Activated CD8-positive, alpha-beta memory T cell treated with anti-CD3 and anti-CD28 coated beads for 48 hours (primary cell): Measurements from ENCODE around the gene S100A7A.
"Not testable (repeated sequence)": the region's sequence is repeated elsewhere in the genome, so short reads cannot be mapped to it uniquely, and the experiment has no call there.

ENCODE experiments used
- DNase-seq, 3 experiments: peaks; one replicate each; pipeline ENCODE4 v3.0.0-alpha.2; 2020; ENCODE audit warnings: low read depth in 2 of 3, low spot score in 2 of 3

S100A7A gene

DNA sequence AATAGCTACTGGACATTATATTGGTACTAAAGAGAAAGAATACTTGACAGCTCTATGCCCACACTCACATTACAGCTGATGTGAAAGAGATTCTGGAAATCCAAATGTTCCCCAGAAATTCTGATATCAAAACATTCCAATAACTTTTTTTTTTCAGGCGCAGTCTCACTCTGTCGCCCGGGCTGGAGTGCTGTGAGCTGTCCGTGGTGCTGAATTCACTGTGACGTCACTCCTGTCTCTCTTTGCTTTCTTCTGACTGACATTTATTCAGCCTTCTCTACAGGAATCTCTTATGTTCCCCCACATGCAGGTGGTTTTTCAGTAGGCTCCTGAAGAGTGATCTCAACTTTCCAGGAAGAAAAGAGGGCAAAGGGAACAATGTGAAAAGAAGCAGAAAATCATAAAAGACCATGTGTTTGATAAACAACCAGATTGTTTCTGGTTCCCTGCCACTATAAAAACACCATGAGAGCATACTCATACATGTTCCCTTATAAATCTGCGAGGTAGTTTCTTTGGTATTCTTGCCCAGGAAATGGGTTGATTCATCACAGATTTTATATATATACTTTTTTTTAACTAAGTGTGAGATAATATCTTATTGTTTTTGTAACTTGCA lies 6.2 kb downstream of the S100A7A start:
- peak in 2 of 3 experiments; percentile 41 to 52 for DNase-seq

DNA sequence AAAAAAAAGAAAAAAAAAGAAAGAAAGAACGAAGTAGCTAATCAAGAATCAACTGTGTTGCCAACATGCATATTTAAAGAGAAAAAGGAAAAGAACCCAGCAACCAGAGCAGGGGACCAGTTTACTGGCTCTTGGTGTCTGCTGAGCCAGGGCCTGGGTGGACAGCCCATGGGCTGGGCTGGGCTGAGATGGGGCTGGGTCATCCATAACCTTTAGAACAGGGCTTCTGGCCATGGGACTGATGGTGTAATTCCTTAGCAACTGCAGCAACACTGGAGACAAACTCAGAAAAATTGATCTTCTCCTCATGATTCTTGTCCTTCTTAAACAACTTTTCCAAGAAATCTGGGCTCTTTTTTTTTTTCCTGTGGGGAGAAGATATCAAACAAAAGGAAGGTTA lies 10.5 kb downstream of the S100A7A start:
- DNase-seq = no peak

DNA sequence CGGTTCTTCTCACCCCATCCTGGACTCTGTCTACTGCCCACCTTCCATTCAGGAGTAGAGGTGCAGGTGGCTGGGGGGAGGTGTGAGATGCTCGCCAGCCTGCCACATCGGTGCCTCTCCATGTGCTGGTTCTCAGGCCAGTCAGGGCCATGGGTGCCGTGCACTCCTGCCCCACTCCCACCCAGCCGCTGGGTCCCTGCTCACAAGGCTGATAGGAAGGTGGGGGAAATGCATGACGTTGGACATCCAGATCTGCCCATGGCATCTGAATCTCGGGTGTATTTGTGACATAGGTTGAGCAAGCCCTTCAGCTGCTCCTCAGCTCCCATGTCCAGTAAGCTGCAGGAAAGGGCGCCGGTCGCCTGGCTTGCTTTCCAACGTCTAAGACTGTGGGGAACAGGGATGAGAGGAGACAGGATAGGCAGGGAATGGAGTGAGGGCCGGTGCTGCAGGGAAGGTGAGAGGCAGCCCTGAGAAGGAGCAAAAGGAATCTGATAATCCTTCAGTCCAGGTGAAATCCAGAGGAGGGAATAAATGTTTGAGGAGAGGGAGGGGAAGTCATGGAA lies 11.8 kb downstream of the S100A7A start:
- DNase-seq = no peak

DNA sequence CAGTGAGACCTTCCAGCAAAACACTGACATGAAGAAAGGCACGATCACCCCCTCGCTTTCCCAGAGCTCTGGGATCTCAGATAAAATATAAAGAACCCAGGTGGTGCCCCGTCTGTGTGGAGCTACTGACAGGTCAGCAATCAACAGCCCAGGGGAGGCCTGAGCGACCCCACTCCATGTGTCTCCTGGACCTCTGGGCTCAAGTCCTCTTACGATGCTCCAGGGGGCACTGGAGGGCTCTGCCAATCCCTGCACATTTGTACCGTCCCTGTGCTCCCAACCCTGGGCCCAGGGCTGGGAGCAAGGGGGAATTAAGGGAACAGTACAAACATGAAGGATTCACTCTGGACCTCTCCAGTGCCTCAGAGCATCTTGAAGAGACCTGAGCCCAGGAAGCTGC lies 12.5 kb downstream of the S100A7A start:
- DNase-seq = no peak

DNA sequence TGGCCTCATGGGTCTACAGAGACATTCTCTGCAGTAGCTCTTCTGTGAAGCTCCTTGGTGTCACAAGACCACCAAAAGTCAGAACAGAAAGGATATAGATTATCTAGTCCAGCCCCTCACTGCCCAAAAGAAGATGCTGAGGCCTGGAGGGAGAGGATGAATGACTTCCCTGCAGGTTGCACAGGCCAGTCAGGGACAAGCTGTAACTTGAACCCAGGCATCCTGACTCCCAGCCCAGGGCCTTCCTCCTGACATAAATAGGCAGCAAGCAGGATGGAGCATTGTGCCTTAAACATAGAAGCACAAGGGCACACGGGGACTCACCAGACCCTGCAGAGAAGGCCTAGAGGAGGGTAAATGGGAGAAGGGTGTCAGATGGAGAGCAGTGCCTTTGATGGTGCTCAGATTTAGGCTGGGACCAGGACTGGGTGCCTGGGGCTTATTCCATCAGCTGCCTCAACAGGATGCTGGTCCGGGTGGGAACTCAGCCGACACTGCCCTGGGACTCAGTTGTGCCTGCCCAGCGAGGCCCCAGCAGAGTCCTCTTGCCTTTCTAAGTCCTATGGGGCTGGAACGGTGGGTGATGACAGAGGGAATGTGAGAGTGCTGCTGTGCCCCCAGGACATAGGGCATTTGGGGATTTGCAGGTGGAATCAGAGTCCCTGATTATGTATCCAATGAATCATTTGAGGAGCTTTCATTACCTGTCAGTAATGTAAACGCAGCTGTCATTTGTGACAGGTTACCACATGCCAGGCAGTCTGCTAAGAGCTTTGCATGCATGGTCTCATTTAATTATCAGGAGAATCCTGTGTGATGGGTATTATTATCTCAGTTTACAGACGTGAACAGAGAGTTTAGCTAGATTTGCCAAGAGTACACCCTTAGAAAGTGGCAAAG lies 13.2 kb downstream of the S100A7A start:
- no peak for DNase-seq

DNA sequence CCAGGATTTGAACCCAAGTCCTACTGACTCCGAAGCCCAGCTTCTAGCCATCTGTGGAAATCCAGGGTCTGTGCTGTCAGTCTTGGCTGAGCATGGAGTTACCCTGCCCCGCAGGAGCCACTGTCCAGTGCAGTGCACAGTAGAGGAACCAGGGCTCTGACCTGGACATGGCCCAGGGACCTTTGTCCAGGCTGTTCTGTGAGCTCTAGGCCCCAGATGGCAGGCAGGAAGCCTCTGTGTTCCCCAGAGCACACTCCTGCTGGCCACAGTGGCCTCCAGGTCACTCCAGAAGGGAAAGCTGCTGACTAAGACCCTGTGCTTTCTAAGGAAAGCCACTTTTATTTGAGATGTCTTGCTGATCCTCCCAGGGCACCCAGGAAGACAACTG lies 13.8 kb downstream of the S100A7A start:
- DNase-seq = no peak

DNA sequence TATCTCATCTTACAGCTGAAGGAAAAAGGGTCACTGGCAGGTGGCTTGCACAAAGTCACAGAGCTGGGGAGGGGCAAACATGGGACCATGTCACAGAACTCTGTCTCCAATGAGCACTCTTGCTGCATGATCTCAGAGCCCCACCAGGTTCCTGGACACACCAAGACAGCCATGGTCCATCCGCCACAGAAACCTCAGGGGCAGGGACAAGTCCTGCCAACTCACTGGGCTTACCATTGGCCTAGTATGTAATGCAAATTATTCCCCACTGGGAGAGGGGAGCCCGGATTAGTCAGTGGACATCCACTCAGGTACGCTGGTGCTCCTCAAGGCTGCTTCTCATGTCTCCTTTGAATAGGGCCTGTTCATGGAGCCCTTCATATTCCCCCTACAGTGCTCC lies 14.2 kb downstream of the S100A7A start:
- DNase-seq = no peak

DNA sequence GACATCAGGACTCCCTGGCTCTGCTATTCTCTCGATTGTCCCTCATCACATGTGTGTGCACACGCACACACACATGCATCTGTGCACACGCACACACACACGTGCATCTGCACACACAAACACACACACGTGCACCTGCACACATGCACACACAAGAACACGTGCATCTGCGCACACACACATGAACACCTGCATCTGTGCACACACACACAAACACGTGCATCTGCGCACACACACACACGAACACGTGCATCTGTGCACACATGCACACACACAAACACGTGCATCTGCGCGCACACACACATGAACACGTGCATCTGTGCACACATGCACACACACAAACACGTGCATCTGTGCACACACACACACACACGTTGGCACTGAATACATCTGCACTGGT lies 14.7 kb downstream of the S100A7A start:
- DNase-seq = no peak

DNA sequence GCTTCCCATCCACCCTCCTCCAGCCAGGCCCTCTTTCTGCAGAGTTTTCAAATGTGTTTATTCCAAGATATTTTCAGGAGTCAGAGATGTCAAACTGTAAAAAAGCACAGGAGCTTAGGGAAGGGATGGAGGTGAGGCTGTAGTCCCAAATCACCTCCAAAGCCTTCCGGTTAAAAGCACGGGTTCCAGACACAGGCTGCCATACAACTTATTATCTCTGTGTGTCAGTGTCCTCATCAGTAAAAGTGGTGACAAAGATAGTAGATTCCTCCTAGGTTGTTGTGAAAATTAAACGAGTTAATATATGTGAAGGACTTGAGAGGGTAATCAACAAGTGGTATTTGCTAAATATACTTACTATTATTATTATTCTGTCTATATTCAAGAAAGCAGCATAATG lies 15.1 kb downstream of the S100A7A start:
- DNase-seq = no peak

DNA sequence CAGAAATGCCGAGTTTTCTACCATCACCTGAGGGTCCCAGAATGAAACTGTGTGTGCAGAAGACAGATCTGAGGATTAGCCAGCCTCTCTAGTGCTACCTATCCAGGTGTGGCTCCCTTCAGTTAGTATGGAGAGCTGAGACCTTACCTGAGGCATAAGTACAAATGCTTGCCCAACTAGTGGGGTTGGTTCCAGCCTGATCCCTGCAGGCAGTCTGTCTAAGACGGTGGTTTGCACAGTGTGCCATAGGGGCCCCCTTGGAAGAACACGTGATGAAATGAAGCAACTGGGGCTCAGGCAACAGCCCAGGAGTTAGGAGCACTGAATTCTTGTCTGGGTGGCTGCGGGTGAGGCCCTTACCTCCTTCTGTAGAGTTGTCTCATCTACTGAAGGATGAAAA lies 15.6 kb downstream of the S100A7A start:
- DNase-seq = no peak

DNA sequence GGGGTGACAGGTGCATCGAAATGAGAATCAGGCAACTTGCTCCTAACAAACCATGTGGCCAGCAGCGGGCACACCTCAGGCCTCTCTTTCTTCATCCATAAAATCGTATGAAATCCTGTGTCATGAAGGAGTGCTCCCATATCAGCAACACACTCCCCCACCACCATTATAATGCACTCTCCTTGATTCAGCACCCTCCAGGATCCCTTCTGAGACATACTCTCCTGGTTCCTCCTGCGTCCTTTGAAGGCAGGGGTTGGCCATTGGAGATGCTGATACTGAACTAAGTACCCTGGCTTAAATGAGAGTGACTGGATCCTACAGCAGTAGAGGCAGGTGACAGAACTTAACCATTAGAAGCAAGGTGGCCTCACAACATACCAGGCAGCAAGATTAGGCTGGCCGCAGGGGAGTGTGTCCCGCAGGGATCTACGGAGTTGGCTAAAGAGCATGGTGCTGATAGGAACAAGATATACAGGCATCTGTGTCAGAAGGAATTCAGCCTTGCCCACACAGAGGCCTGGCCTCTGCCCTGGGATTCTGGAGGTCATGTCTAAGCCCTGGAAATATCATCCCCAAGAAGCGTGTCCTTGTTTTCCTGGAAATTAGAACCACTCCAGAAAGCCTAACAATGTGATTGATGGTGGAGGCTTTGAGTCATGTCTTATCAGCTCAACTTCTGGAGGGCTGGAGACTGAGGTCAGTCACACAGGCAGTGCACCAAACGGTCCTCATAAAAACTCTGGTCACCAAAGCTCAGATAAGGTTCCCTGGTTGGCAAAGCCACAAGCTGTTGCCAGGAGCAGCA lies 16.8 kb downstream of the S100A7A start:
- no peak for DNase-seq

DNA sequence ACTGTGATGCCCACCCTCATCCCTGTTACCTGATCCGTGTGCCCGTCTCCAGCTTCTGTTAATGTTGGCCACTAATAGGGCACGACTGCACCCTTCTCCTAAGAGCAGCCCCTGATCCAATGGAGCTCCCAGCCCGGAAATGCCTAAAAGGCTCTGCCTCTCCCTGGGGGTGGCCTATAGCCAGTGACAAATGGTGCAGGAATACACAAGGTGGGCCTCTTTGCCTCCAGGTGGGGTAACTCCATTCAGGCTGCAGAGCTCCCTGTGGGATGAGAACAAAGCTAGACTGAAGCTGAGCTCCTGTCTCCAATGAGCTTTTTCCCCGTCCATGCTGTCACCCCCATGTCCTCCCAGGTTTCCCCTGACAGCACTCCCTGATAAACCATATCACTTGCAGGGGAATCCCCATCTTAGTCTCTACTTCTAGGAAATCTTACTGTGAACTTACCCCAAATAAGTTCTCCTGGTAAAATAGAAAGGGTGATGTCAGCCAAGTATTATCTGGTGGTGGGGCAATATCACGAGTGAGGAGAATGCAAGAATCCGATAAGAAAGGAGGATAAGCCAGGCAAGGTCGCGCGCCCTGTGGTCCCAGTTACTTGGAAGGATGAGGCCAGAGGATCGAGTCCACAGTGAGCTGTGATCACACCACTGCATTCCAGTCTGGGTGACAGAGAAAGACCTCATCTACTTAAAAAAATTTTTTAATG lies 18.6 kb downstream of the S100A7A start:
- no peak for DNase-seq

DNA sequence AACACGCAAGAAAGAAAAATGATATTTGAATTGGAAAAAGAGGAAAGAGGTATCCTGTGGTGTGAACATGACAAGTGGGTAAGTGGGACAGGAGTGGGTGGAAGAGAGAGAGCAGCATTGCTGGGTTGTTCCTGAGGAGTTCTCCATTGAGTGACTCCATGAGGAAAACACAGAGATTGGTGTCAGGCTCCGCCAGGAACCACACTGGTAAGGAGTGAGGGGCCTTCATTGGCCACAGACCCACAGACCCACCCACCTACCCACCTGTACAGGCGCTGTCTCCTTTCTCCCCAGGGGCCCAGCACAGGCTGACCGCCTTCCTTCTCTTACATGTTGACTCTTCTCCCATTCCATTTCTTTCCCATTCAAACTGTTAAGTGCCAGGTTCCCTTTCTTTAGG lies 20.9 kb downstream of the S100A7A start:
- DNase-seq = no peak

DNA sequence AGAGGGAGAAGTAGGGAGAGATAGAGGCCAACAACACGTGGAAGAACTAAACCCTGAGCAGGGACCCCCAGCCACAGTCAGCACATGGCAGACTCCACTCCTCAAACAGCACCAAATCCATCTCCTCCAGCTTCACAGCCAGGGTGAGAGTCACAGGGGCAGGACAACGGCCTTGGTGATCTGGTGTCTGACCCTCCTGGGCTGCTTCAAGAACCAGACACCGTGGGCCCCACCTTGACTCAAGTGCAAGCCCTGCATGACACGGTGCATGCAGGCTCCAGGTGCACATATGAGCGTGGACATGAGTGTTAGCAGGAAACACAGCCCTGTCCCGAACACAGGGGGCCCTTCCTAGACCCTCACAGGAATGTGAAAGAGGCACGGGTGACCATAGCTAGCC lies 22.3 kb downstream of the S100A7A start:
- no peak for DNase-seq

DNA sequence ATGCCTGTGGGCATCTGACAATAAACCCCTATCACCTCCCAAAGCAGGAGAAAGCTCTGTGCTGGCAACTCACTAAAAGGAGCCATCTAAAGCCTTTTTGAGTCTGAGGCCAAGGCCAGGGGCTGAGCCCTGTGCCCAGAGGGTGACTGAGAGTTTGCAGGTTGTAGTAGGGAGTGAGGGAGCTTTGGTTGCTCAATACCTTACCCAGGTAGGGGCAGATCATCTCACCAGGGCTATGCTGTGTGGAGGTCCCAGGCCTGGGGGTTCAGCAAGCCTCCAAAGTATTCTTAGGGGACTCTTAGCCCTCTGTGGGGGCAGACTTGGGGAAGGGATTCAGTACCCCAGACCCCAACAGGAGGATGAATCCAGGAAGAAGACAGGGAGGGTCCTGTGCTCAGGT lies 23.0 kb downstream of the S100A7A start:
- DNase-seq = no peak

DNA sequence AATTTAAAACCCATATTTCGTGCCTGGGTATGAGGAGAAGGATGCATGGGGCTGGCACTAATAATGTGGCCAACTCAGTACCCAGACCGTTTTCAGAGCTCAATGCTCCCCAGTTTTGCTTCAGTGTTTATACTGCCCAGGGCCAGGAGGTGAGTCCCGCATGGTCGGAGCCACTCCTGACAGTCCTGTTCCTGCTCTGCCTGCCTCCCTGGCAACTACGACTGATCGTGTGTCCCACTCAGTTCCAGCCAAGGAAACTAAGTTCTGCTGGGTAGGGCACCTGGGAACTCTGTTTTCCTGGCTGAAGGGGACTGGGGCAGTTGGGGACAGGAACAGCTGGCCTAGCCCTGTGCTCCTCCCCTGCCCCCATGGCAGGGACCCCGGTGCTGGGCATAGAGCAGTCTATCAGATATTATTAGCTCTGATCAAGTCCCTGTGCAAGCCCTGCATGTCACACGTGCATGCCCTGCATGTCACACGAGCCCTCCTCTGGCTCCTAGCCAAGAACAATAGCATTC lies 25.0 kb downstream of the S100A7A start:
- DNase-seq = no peak

DNA sequence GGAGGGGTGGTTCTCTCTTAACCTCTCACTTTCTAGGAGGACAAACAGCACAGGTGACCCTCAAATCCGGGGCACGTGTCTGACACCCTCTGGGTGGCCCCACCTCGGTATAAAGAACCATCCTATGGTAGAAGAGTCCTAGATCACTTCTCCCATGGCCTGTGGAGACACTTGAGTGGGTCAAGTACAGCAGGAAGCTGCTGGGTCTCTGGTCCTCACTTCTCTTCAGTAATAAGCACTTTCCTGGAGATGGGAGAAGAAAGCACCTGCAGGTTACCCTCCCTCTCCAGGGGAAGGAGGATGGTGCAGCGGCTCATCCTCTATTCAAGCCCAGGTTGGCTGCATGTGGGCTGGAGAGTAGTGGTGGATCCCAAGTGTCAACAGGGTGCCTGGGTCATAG lies 27.2 kb downstream of the S100A7A start:
- no peak for DNase-seq

DNA sequence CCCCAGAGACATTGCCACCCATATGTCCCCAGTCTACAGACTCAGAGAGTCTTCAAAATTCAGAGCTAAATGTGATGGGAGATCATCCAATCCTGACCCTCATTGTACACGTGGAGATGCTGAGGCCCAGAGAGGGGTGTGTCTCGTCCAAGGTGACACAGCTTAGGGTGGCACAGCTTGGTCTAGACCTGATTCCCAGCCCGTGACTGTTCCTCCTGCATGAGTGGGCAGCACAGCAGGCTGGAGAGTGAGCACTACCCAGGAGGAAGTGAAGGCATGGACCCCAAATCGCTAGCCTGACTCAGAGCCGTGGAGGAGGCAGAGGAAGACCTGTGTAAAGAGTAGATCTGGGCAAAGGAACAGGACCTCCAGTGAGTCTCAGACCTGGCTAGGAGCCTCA lies 27.8 kb downstream of the S100A7A start:
- DNase-seq = no peak

DNA sequence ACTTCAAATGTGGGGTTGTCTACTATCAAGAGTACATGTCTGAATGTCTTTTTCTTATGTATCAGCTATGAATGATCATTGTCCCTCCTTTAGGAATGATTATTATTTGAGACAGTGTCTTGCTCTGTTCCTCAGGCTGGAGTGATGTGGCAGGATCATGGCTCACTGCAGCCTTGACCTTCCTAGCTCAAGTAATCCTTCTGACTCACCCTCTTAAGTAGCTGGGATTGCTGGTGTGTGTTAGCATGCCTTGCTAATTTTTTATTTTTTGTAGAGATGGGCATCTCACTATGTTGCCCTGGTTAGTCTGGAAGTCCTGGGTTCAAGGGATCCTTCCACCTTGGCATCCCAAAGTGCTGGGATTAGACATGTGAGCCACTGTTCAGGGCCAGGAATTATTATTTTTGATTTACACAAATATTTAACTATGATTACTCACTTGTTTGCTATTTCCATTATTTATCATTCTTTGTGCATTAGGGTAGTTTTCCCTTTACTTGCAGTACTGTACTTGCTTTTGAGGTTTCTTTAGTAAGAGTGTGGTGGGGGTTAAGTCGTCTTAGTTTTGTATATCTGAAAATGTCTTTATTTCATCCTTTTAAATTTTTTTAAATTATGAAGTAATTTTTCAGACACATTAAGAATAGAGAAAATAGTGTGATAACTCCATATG lies 31.3 kb downstream of the S100A7A start:
- no peak for DNase-seq

DNA sequence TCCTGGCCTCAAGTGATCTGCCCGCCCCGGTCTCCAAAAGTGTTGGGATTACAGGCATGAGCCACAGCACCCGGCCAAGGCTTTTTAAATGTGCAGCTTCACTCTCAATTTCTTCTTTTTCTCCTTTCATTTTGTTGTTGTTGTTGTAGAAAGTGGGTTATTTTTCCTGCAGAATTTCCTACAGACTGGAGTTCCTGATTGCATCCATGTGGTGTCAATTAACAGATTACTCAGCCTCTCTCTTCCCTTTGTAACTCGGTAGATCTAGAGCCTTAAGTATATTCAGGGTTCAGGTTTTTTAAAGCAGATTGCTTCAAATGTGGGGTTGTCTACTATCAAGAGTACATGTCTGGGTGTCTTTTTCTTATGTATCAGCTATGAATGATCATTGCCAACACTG lies 32.5 kb downstream of the S100A7A start:
- not testable (repeated sequence) for DNase-seq
